NOMO-1 treated with dmso at 0.1 percent for 144 hours (cell line): ENCODE data around the gene PUSL1.

Source experiments
- DNase-seq: peaks from one replicate; lab custom pipeline; 2025; ENCODE audit not compliant: unreplicated experiment; lab: John Stamatoyannopoulos, UW

The PUSL1 gene

GRCh38 chr1:1336931-1337792 is 28.8 kb downstream of the PUSL1 start:
- no peak for DNase-seq

- no peak for DNase-seq
Observed at GRCh38 chr1:1337793-1338147, 29.4 kb downstream of the PUSL1 start.

- no peak for DNase-seq
Observed at GRCh38 chr1:1338278-1338677, 29.9 kb downstream of the PUSL1 start.

GRCh38 chr1:1340185-1340584 is 31.8 kb downstream of the PUSL1 start:
- no peak for DNase-seq

GRCh38 chr1:1340791-1341548 is 32.6 kb downstream of the PUSL1 start:
- DNase-seq, result no peak

GRCh38 chr1:1341549-1342021 is 33.2 kb downstream of the PUSL1 start:
- DNase-seq, result no peak

- no peak for DNase-seq
Observed at GRCh38 chr1:1342061-1342562, 33.7 kb downstream of the PUSL1 start.

- no peak for DNase-seq
Observed at GRCh38 chr1:1342584-1343115, 34.3 kb downstream of the PUSL1 start.

GRCh38 chr1:1343811-1344421 is 35.5 kb downstream of the PUSL1 start:
- no peak for DNase-seq

GRCh38 chr1:1344655-1345361 is 36.4 kb downstream of the PUSL1 start:
- DNase-seq, result no peak

GRCh38 chr1:1345384-1345783 is 37.0 kb downstream of the PUSL1 start:
- no peak for DNase-seq

GRCh38 chr1:1345860-1346500 is 37.6 kb downstream of the PUSL1 start:
- no peak for DNase-seq

- DNase-seq, result no peak
Observed at GRCh38 chr1:1346501-1346890, 38.1 kb downstream of the PUSL1 start.

GRCh38 chr1:1347026-1347595 is 38.7 kb downstream of the PUSL1 start:
- no peak for DNase-seq

- no peak for DNase-seq
Observed at GRCh38 chr1:1347663-1348419, 39.4 kb downstream of the PUSL1 start.

- no peak for DNase-seq
Observed at GRCh38 chr1:1348420-1349255, 40.2 kb downstream of the PUSL1 start.

GRCh38 chr1:1349256-1350012 is 41.0 kb downstream of the PUSL1 start, which contains the start of gene DVL1:
Gene DVL1 (minus strand): TSS chr1:1349418. CDS start chr1:1349065, 353 bp downstream.
- DNase-seq, result peak; percentile 20
